ENCODE measurements around the gene ZNF205. TPM values are rescaled to one million over a fixed set of nuclear protein-coding genes. Genes with fewer than 3 reads are reported as not detected.
A peak's percentile ranks its signal among the peaks of the same experiment; 100 is the strongest.

The ZNF205 gene
- total and polyA plus RNA-seq, 10 of the 15 experiments (the other 5 are each of a cell fraction or from before 2014, with no cell fraction given), result 0.26 to 1.5 (median 0.78) TPM; not detected in 2

GRCh38 chr16:3133844-3134243, 21.5 kb downstream of the ZNF205 start:
- peak overlapping the region; percentile 95 for H3K27ac ChIP-seq (ENCODE audit: control insufficient read depth, insufficient read depth)
- ChIA-PET RAD21 (ENCODE audit: unreplicated experiment) (interaction anchor here (1.4 to 2.1 kb wide), 4 partner anchors 16 to 75 kb away, joined by 4 to 9 read pairs (median 8); no protein-coding TSS in a partner anchor), CTCF (interaction anchor here (0.7 to 3.3 kb wide), 16 partner anchors 8 to 310 kb away, joined by 3 to 15 read pairs (median 6); partner anchors contain the start of gene NAA60), SMC1A (ENCODE audit: uncharacterized antibody, unreplicated experiment) (interaction anchor here (0.6 to 1.9 kb wide), 6 partner anchors 28 to 387 kb away, joined by 3 to 7 read pairs (median 4); no protein-coding TSS in a partner anchor), POLR2A (interaction anchor here (0.6 to 2.4 kb wide), 7 partner anchors 28 to 111 kb away, joined by 3 to 10 read pairs (median 7); partner anchors contain the start of genes HCFC1R1, IL32, THOC6 and ZSCAN10)
- peaks cover 20% of the 10 kb centered on the region for H3K79me2 ChIP-seq (ENCODE audit: control insufficient read depth, insufficient read depth, low read length)
- no peaks in the 10 kb centered on the region for H3K27me3 ChIP-seq (replicated peaks in 1 of 2; ENCODE audit: control insufficient read depth in 2 of 2, insufficient read depth in 2 of 2, low read length in 1 of 2)
- peaks cover 7% of the 10 kb centered on the region; the same call in 1 of the 2 replicates for H3K4me1 ChIP-seq (ENCODE audit: control insufficient read depth, insufficient read depth, low read length)
- H4K20me1 ChIP-seq (ENCODE audit: control insufficient read depth, insufficient read depth), result no peaks in the 10 kb centered on the region
- no peak overlapping the region for H2AFZ ChIP-seq (ENCODE audit: control insufficient read depth, low read depth, low read length)
- TF ChIP-seq ESRRA (IDR thresholded peaks at IDR 0.05; ENCODE audit: low read length) (no peak), SMAD1 (IDR thresholded peaks at IDR 0.05; ENCODE audit: low read depth, partially characterized antibody) (no peak), CHD2 (IDR thresholded peaks at IDR 0.05; ENCODE audit: borderline replicate concordance, low read depth, low read length) (no peak), TAF1 (IDR thresholded peaks at IDR 0.05; ENCODE audit: borderline replicate concordance, low read depth, low read length) (no peak), BACH1 (IDR thresholded peaks at IDR 0.05; ENCODE audit: borderline replicate concordance) (no peak), HSF1 (IDR thresholded peaks at IDR 0.05; ENCODE audit: low read depth, low read length) (no peak), PML (IDR thresholded peaks at IDR 0.05; ENCODE audit: low read length) (no peak), CREB1 (IDR thresholded peaks at IDR 0.05; ENCODE audit: low read depth) (no peak), CHD4 (IDR thresholded peaks at IDR 0.05) (no peak), BMI1 (IDR thresholded peaks at IDR 0.05; ENCODE audit: borderline replicate concordance) (no peak), GATAD2B (conservative IDR thresholded peaks at IDR 0.05; ENCODE audit: low read depth) (no peak)
- DNase-seq (ENCODE audit: low read depth, low spot score) (no peak), FAIRE-seq (no peak), ATAC-seq (no peak)
- no TSS peak for BruUV-seq (replicated peaks)
- in situ Hi-C loops (cut with MboI), result no loop called here
- peak overlapping the region; percentile 97 for H3K4me2 ChIP-seq (ENCODE audit: control insufficient read depth, insufficient read depth)
- 11% methylated on average over 7 of the region's 7 CpGs for whole genome bisulfite sequencing (ENCODE audit: insufficient coverage, insufficient replicate concordance, low lambda C conversion rate, missing lambda C conversion rate)
- no peaks in the 10 kb centered on the region; a peak in 1 of 4 replicates for H3K36me3 ChIP-seq (ENCODE audit: control insufficient read depth in 2 of 2, insufficient read depth in 2 of 2, low read length in 1 of 2)
- H3K9ac ChIP-seq (ENCODE audit: control insufficient read depth, insufficient read depth, low read length), result peak overlapping the region; percentile 87
- intact Hi-C loops (cut with micrococcal nuclease; ENCODE audit: unreplicated experiment), result no loop called here
- peak overlapping the region; percentile 91 for H3K4me3 ChIP-seq
- no peaks in the 10 kb centered on the region for H3K9me3 ChIP-seq (replicated peaks; ENCODE audit: control insufficient read depth, insufficient read depth, low read length)

All from GM12878 (cell line).